ENCODE measurements around the gene TCF4.

Gene TCF4

DNA sequence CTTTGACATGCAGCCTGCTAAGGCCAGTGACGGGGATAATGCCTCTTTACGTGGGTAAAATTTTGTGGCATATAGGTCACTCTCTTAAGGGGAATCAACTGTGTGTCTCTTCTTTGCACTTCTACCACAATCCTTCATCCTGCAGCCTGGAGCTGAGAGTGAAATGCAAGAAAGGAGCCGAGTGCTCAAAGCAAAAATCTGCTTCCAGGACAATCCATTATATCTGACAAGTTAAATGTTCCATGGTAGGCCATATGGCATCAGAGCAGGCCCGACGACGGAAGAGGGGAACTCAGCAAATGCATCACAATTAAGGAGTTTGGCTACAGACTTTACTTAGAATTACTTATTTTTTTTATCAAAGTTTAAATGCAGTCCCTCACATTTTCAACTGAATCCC, 171.2 kb downstream of the TCF4 start:
- Histone ChIP-seq H3K27me3 (ENCODE audit: insufficient read depth, low read length, poor library complexity, severe bottlenecking) (no peaks in the 10 kb centered on the region), H3K4me1 (ENCODE audit: insufficient read depth, low read length, poor library complexity, severe bottlenecking) (peaks cover 11% of the 10 kb centered on the region), H2AFZ (ENCODE audit: low read length) (no peak overlapping the region), H3K4me3 (ENCODE audit: low read length, poor library complexity, severe bottlenecking) (no peak overlapping the region), H3F3A (ENCODE audit: low read depth) (no peaks in the 10 kb centered on the region), H3K36me3 (ENCODE audit: insufficient read depth, low read length) (no peaks in the 10 kb centered on the region), H3K9ac (ENCODE audit: low read depth, low read length, poor library complexity, severe bottlenecking) (no peak overlapping the region), H4K20me1 (ENCODE audit: insufficient read depth, low read length, poor library complexity, severe bottlenecking) (no peaks in the 10 kb centered on the region), H3K4me2 (ENCODE audit: low read depth, low read length, poor library complexity, severe bottlenecking) (no peak overlapping the region), H3K9me3 (ENCODE audit: insufficient read depth, low read depth, low read length) (no peaks in the 10 kb centered on the region), H3K9me2 (replicated peaks; ENCODE audit: low read depth, low read length) (no peaks in the 10 kb centered on the region), H3K79me2 (ENCODE audit: insufficient read depth, low read length) (0 out of 2 replicates have a peak, but pooled peaks cover 3% of the 10 kb centered on the region)
- no peak for TF ChIP-seq EZH2phosphoT487 (IDR thresholded peaks at IDR 0.05; ENCODE audit: borderline replicate concordance)
- TF ChIP-seq, protein P1, sequence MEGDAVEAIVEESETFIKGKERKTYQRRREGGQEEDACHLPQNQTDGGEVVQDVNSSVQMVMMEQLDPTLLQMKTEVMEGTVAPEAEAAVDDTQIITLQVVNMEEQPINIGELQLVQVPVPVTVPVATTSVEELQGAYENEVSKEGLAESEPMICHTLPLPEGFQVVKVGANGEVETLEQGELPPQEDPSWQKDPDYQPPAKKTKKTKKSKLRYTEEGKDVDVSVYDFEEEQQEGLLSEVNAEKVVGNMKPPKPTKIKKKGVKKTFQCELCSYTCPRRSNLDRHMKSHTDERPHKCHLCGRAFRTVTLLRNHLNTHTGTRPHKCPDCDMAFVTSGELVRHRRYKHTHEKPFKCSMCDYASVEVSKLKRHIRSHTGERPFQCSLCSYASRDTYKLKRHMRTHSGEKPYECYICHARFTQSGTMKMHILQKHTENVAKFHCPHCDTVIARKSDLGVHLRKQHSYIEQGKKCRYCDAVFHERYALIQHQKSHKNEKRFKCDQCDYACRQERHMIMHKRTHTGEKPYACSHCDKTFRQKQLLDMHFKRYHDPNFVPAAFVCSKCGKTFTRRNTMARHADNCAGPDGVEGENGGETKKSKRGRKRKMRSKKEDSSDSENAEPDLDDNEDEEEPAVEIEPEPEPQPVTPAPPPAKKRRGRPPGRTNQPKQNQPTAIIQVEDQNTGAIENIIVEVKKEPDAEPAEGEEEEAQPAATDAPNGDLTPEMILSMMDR (conservative IDR thresholded peaks at IDR 0.05; ENCODE audit: low read length): no peak

DNA sequence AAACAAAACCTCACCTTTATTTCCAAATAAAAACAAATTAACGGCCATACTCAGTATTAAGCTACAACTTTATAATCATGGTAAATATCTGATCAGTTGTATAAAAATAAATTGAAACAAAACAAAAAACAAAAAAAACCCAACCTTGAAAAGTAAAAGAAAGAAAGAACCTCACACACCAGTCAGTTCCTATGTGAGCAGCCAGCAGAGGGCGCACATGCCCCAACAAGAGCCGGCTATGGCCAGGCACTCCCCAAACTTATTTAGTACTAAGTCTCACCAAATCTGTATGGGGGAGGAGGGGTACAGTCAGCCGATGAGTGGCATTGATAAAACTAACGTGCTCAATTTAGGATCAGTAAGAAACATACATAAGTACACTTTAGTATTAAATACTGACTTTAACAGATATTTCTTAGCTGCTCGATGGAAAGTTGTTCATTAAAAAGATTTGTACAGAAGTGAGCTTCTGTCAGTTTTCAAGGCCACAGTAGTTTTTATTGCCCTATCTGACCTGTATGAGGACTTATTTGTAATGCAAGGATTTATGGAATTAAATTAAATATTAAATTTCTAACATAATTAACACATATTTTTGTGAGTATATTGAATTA, 172.6 kb downstream of the TCF4 start:
- no peaks in the 10 kb centered on the region for H3F3A ChIP-seq (ENCODE audit: low read depth)
- H3K9me3 ChIP-seq (ENCODE audit: insufficient read depth, low read depth, low read length): no peaks in the 10 kb centered on the region
- no peaks in the 10 kb centered on the region for H4K20me1 ChIP-seq (ENCODE audit: insufficient read depth, low read length, poor library complexity, severe bottlenecking)
- H3K79me2 ChIP-seq (ENCODE audit: insufficient read depth, low read length): 0 out of 2 replicates have a peak, but pooled peaks cover 3% of the 10 kb centered on the region
- H2AFZ ChIP-seq (ENCODE audit: low read length): no peak overlapping the region
- H3K9ac ChIP-seq (ENCODE audit: low read depth, low read length, poor library complexity, severe bottlenecking): no peak overlapping the region
- no peaks in the 10 kb centered on the region for H3K9me2 ChIP-seq (replicated peaks; ENCODE audit: low read depth, low read length)
- peaks cover 9% of the 10 kb centered on the region for H3K4me1 ChIP-seq (ENCODE audit: insufficient read depth, low read length, poor library complexity, severe bottlenecking)
- no peak overlapping the region for H3K4me3 ChIP-seq (ENCODE audit: low read length, poor library complexity, severe bottlenecking)
- no peak overlapping the region for H3K4me2 ChIP-seq (ENCODE audit: low read depth, low read length, poor library complexity, severe bottlenecking)
- H3K27me3 ChIP-seq (ENCODE audit: insufficient read depth, low read length, poor library complexity, severe bottlenecking): no peaks in the 10 kb centered on the region
- no peak for TF ChIP-seq EZH2phosphoT487 (IDR thresholded peaks at IDR 0.05; ENCODE audit: borderline replicate concordance)
- TF ChIP-seq, protein P1 (conservative IDR thresholded peaks at IDR 0.05; ENCODE audit: low read length): peak; percentile 98
- no peaks in the 10 kb centered on the region for H3K36me3 ChIP-seq (ENCODE audit: insufficient read depth, low read length)

DNA sequence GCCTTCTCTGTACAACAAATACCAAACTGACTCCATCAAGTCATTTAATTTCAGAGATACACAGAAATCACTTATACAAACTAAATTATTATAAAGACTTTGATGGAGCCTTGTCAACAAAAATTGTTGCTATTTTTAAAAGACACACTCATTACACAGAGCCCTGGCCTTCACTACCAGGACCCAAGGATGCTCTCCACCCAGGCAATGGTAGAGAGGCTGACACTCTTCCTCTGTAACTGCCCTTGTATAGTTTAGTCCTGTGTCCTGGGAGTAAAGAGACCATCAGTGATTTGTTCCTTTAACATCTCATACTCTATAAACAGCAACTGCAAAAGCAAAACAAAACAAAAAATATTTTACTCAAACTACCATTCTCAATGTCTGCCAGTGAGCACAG, 173.5 kb downstream of the TCF4 start:
- TF ChIP-seq, protein P1 (conservative IDR thresholded peaks at IDR 0.05; ENCODE audit: low read length): no peak
- TF ChIP-seq EZH2phosphoT487 (IDR thresholded peaks at IDR 0.05; ENCODE audit: borderline replicate concordance): no peak
- 0 out of 2 replicates have a peak, but pooled peaks cover 3% of the 10 kb centered on the region for H3K79me2 ChIP-seq (ENCODE audit: insufficient read depth, low read length)
- no peak overlapping the region for H3K9ac ChIP-seq (ENCODE audit: low read depth, low read length, poor library complexity, severe bottlenecking)
- H3K9me2 ChIP-seq (replicated peaks; ENCODE audit: low read depth, low read length): no peaks in the 10 kb centered on the region
- no peaks in the 10 kb centered on the region for H3F3A ChIP-seq (ENCODE audit: low read depth)
- no peak overlapping the region for H3K4me3 ChIP-seq (ENCODE audit: low read length, poor library complexity, severe bottlenecking)
- no peak overlapping the region for H2AFZ ChIP-seq (ENCODE audit: low read length)
- H3K27me3 ChIP-seq (ENCODE audit: insufficient read depth, low read length, poor library complexity, severe bottlenecking): no peaks in the 10 kb centered on the region
- no peak overlapping the region for H3K4me2 ChIP-seq (ENCODE audit: low read depth, low read length, poor library complexity, severe bottlenecking)
- H3K36me3 ChIP-seq (ENCODE audit: insufficient read depth, low read length): no peaks in the 10 kb centered on the region
- H3K9me3 ChIP-seq (ENCODE audit: insufficient read depth, low read depth, low read length): no peaks in the 10 kb centered on the region
- peaks cover 8% of the 10 kb centered on the region for H3K4me1 ChIP-seq (ENCODE audit: insufficient read depth, low read length, poor library complexity, severe bottlenecking)
- no peaks in the 10 kb centered on the region for H4K20me1 ChIP-seq (ENCODE audit: insufficient read depth, low read length, poor library complexity, severe bottlenecking)

All from Loucy (cell line).